AG04450 (cell line): ENCODE data around the gene TEKTIP1. TPM values are rescaled to one million over a fixed set of nuclear protein-coding genes. Genes with fewer than 3 reads are reported as not detected.

Experiments
- CTCF ChIA-PET: fragments of 300-600, 350-600 bp; formaldehyde crosslinking; extraction: SDS; loops from one replicate; lab custom pipeline; 2022; ENCODE audit warnings: antibody characterized with exemption, inconsistent platforms; lab: Charles Lee
- POLR2A ChIA-PET: fragments of 350-600 bp; formaldehyde crosslinking; extraction: SDS; loops from one replicate; lab custom pipeline; 2021; ENCODE audit warnings: antibody characterized with exemption, inconsistent platforms; lab: Yijun Ruan, JAX
- DNase-seq: peaks from one replicate; pipeline ENCODE4 v3.0.0-alpha.2; 2011; ENCODE audit warnings: low read depth, low spot score
- H3K27ac ChIP-seq: one replicate; pipeline ENCODE4 v1.5.1; 2012; ENCODE audit warnings: low read depth, low read length, control low read depth
- H3K27me3 ChIP-seq: one replicate; pipeline ENCODE4 v1.6.0; 2012; ENCODE audit warnings: low read length; ENCODE audit not compliant: control insufficient read depth, insufficient read depth
- H3K4me3 ChIP-seq: 2 replicates; pipeline ENCODE4 v1.5.1; 2011; ENCODE audit warnings: mild to moderate bottlenecking, low read depth, low read length, control low read depth
- H3K9me3 ChIP-seq: 2 replicates; pipeline ENCODE4 v1.5.1; 2012; ENCODE audit warnings: low read length; ENCODE audit not compliant: control insufficient read depth, insufficient read depth
- CTCF ChIP-seq: IDR thresholded peaks from 2 replicates; pipeline ENCODE4 v1.5.1; 2011; ENCODE audit warnings: low read depth, low read length, control low read depth, inconsistent platforms
- polyA plus RNA-seq: library from polyadenylated mRNA; depleted of rRNA; stranded (reverse); fragments of >200 nt; gene quantifications from 2 replicates; pipeline ENCODE4 v1.2.3, GENCODE V29; 2011

Gene TEKTIP1
- polyA plus RNA-seq, 1 experiment = not detected

- peaks cover 5% of the 10 kb centered on the region; the same call in 1 of the 2 replicates for H3K9me3 ChIP-seq
- H3K27me3 ChIP-seq = no peaks in the 10 kb centered on the region
- H3K27ac ChIP-seq = no peak overlapping the region
- CTCF ChIA-PET = interaction anchor here (1.0 to 1.6 kb wide), 5 partner anchors 8 to 62 kb away, joined by 3 to 4 read pairs (median 4); no protein-coding TSS in a partner anchor
- POLR2A ChIA-PET = interaction anchor here (1.1 kb wide), 1 partner anchor 30 kb away, joined by 3 read pairs; no protein-coding TSS in a partner anchor
- no peak for TF ChIP-seq CTCF
- no peak for DNase-seq
- no peak overlapping the region for H3K4me3 ChIP-seq
Observed at GRCh38 chr19:3546119-3546518, 7.1 kb downstream of the TEKTIP1 start.

- ChIA-PET CTCF (interaction anchor here (1.3 kb wide), 1 partner anchor 9 kb away, joined by 4 read pairs; no protein-coding TSS in a partner anchor), POLR2A (no interaction called here)
- TF ChIP-seq CTCF = peak; percentile 54
- Histone ChIP-seq H3K4me3 (no peak overlapping the region), H3K27ac (no peak overlapping the region), H3K9me3 (peaks cover 5% of the 10 kb centered on the region; the same call in 1 of the 2 replicates), H3K27me3 (no peaks in the 10 kb centered on the region)
- no peak for DNase-seq
Observed at GRCh38 chr19:3547301-3547731, 8.3 kb downstream of the TEKTIP1 start.

- POLR2A ChIA-PET = no interaction called here
- peaks cover 5% of the 10 kb centered on the region; the same call in 1 of the 2 replicates for H3K9me3 ChIP-seq
- no peak for TF ChIP-seq CTCF
- no peak for DNase-seq
- H3K27ac ChIP-seq = no peak overlapping the region
- no peaks in the 10 kb centered on the region for H3K27me3 ChIP-seq
- H3K4me3 ChIP-seq = no peak overlapping the region
- CTCF ChIA-PET = no interaction called here
Observed at GRCh38 chr19:3547767-3548282, 8.9 kb downstream of the TEKTIP1 start.

GRCh38 chr19:3548606-3549005, 9.6 kb downstream of the TEKTIP1 start:
- POLR2A ChIA-PET = no interaction called here
- no peak for DNase-seq

More at GRCh38 chr19:3548606-3549005, 9.6 kb downstream of the TEKTIP1 start:
- peaks cover 5% of the 10 kb centered on the region; the same call in 1 of the 2 replicates for H3K9me3 ChIP-seq
- H3K27me3 ChIP-seq = no peaks in the 10 kb centered on the region
- no peak overlapping the region for H3K27ac ChIP-seq
- TF ChIP-seq CTCF = no peak
- CTCF ChIA-PET = no interaction called here
- H3K4me3 ChIP-seq = no peak overlapping the region
